K562 (cell line): ENCODE measurements around the gene CBX2. TPM values are rescaled to one million over a fixed set of nuclear protein-coding genes. Genes with fewer than 3 reads are reported as not detected.

Source experiments
- BRCA1 ChIP-seq, 2 experiments: fragments of 450-650 bp in 1 of 2; sonication (generic) in 1 of 2; formaldehyde crosslinking in 1 of 2; IDR thresholded peaks; 2 replicates each; pipeline versions ENCODE4 v1.5.0 to v1.6.1; 2017 to 2020; ENCODE audit warnings: mild to moderate bottlenecking in 1 of 2, missing genetic modification reagents in 1 of 2
- BRD4 ChIP-seq: fragments of 200-600 bp; sonication (generic); IDR thresholded peaks from 2 replicates; pipeline ENCODE4 v1.6.1; 2017; ENCODE audit warnings: inconsistent platforms
- DIDO1 ChIP-seq: fragments of 450-650 bp; IDR thresholded peaks from 2 replicates; pipeline ENCODE4 v1.6.1; 2016; ENCODE audit warnings: low read depth, missing biosample characterization, missing genetic modification characterization
- PPARD ChIP-seq: fragments of 250-450 bp; sonication (Bioruptor Pico); IDR thresholded peaks from 2 replicates; pipeline ENCODE4 v1.8.0; 2022; ENCODE audit warnings: inconsistent platforms, mild to moderate bottlenecking, moderate library complexity
- SMARCE1 ChIP-seq: fragments of 450-650 bp; IDR thresholded peaks from 2 replicates; pipeline ENCODE4 v1.7.1; 2016; ENCODE audit warnings: mild to moderate bottlenecking
- polyA plus RNA-seq, 8 experiments: library from polyadenylated mRNA; depleted of rRNA in 4 of 8; stranded (reverse) in 5 of 8; unstranded in 3 of 8; fragments of >200 nt; fragmentation: Nextera tagmentation in 2 of 8; fragmentation: Illumina TruSeq in 1 of 8; extraction: Ambion mirVana in 2 of 8; extraction: Trizol in 1 of 8; gene quantifications; 2 replicates each; pipeline versions ENCODE4 v1.2.1 to v1.2.3, GENCODE V29; 2011 to 2014; ENCODE audit warnings: inconsistent platforms in 1 of 8, missing spikeins in 1 of 8
- total RNA-seq, 7 experiments: library from RNA; depleted of rRNA in 6 of 7; stranded (reverse); fragments of >200 nt in 6 of 7; fragmentation: Illumina TruSeq in 2 of 7; extraction: Trizol in 2 of 7; gene quantifications; 2 replicates each; pipeline versions ENCODE4 v1.2.1 to v1.2.3, GENCODE V29; 2011 to 2021; ENCODE audit warnings: low replicate concordance in 1 of 7
- TF ChIP-seq, protein P1 (sequence below), 2 experiments: fragments of 450-650 bp in 1 of 2; sonication (generic) in 1 of 2; formaldehyde crosslinking in 1 of 2; IDR thresholded peaks; 2 replicates each; pipeline versions ENCODE4 v1.7.1 to v1.9.0; 2016 to 2022; ENCODE audit warnings: inconsistent platforms in 1 of 2, mild to moderate bottlenecking in 1 of 2, missing genetic modification reagents in 1 of 2
- TF ChIP-seq, protein P2 (sequence below): fragments of 450-650 bp; formaldehyde crosslinking; conservative IDR thresholded peaks from 2 replicates; pipeline ENCODE4 v1.4.0; 2022; ENCODE audit warnings: mild to moderate bottlenecking, missing genetic modification characterization
- TF ChIP-seq, protein P3 (sequence below), 3 experiments: fragments of 200-800 bp in 1 of 3; sonication (Bioruptor generic) in 1 of 3; sonication (generic) in 1 of 3; formaldehyde crosslinking in 1 of 3; IDR thresholded peaks; 2 replicates each; pipeline versions ENCODE4 v1.6.1 to v1.8.0; 2016 to 2022; ENCODE audit warnings: mild to moderate bottlenecking in 2 of 3, missing compliant biosample characterization in 2 of 3, missing genetic modification characterization in 2 of 3, missing genetic modification reagents in 1 of 3
- TF ChIP-seq, protein P4 (sequence below): fragments of 250-450 bp; sonication (Bioruptor Pico); IDR thresholded peaks from 2 replicates; pipeline ENCODE4 v1.9.0; 2021; ENCODE audit warnings: mild to moderate bottlenecking
- TF ChIP-seq, protein P5 (sequence below), 2 experiments: IDR thresholded peaks in 1 of 2; conservative IDR thresholded peaks in 1 of 2; 2 replicates each; pipeline ENCODE4 v1.6.1; 2016; ENCODE audit warnings: low read depth in 2 of 2, mild to moderate bottlenecking in 1 of 2, missing compliant biosample characterization in 1 of 2, missing genetic modification characterization in 1 of 2, moderate library complexity in 1 of 2

Gene CBX2
- total and polyA plus RNA-seq, 9 of the 15 experiments (the other 6 are each of a cell fraction or from before 2014, with no cell fraction given), result 0.66 to 26.9 (median 13.9) TPM

DNA sequence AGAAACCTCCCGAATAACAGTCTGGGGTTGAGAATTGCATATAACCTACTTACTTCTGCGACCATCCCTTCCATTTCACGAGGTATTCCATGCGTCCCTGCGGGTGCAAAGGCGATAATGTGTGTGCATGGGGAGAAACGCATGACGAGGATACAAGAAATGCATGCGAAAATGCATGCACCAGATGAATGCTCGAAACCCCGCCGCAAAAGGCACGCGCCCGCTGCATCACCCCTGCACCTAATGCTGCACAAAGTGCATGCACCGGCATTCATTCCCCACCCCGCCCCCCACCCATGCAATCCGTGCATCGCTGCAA is 18.5 kb downstream of the CBX2 start (continued):
- TF ChIP-seq, protein P1, sequence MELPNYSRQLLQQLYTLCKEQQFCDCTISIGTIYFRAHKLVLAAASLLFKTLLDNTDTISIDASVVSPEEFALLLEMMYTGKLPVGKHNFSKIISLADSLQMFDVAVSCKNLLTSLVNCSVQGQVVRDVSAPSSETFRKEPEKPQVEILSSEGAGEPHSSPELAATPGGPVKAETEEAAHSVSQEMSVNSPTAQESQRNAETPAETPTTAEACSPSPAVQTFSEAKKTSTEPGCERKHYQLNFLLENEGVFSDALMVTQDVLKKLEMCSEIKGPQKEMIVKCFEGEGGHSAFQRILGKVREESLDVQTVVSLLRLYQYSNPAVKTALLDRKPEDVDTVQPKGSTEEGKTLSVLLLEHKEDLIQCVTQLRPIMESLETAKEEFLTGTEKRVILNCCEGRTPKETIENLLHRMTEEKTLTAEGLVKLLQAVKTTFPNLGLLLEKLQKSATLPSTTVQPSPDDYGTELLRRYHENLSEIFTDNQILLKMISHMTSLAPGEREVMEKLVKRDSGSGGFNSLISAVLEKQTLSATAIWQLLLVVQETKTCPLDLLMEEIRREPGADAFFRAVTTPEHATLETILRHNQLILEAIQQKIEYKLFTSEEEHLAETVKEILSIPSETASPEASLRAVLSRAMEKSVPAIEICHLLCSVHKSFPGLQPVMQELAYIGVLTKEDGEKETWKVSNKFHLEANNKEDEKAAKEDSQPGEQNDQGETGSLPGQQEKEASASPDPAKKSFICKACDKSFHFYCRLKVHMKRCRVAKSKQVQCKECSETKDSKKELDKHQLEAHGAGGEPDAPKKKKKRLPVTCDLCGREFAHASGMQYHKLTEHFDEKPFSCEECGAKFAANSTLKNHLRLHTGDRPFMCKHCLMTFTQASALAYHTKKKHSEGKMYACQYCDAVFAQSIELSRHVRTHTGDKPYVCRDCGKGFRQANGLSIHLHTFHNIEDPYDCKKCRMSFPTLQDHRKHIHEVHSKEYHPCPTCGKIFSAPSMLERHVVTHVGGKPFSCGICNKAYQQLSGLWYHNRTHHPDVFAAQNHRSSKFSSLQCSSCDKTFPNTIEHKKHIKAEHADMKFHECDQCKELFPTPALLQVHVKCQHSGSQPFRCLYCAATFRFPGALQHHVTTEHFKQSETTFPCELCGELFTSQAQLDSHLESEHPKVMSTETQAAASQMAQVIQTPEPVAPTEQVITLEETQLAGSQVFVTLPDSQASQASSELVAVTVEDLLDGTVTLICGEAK (IDR thresholded peaks at IDR 0.05), result 0 out of 2 replicates have a peak, but pooled peaks have one; percentile 14
- TF ChIP-seq, protein P1 (CRISPR knock-in tag; IDR thresholded peaks at IDR 0.05), result no peak
- TF ChIP-seq DIDO1 (tag) (no peak), BRCA1 (IDR thresholded peaks at IDR 0.05) (no peak), BRCA1 (CRISPR knock-in tag; IDR thresholded peaks at IDR 0.05) (no peak), BRD4 (0 out of 2 replicates have a peak, but pooled peaks have one; percentile 23), PPARD (CRISPR knock-in tag) (no peak), SMARCE1 (no peak; the same call in 1 of the 2 replicates)
- TF ChIP-seq, protein P2, sequence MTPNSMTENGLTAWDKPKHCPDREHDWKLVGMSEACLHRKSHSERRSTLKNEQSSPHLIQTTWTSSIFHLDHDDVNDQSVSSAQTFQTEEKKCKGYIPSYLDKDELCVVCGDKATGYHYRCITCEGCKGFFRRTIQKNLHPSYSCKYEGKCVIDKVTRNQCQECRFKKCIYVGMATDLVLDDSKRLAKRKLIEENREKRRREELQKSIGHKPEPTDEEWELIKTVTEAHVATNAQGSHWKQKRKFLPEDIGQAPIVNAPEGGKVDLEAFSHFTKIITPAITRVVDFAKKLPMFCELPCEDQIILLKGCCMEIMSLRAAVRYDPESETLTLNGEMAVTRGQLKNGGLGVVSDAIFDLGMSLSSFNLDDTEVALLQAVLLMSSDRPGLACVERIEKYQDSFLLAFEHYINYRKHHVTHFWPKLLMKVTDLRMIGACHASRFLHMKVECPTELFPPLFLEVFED, result no peak
- TF ChIP-seq, protein P3, sequence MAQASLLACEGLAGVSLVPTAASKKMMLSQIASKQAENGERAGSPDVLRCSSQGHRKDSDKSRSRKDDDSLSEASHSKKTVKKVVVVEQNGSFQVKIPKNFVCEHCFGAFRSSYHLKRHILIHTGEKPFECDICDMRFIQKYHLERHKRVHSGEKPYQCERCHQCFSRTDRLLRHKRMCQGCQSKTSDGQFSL (CRISPR knock-in tag; IDR thresholded peaks at IDR 0.05), result peak; percentile 5; the same call in 1 of the 2 replicates
- TF ChIP-seq, protein P3 (tag; IDR thresholded peaks at IDR 0.05), result no peak
- TF ChIP-seq, protein P4, sequence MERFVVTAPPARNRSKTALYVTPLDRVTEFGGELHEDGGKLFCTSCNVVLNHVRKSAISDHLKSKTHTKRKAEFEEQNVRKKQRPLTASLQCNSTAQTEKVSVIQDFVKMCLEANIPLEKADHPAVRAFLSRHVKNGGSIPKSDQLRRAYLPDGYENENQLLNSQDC, result no peak
- TF ChIP-seq, protein P5, sequence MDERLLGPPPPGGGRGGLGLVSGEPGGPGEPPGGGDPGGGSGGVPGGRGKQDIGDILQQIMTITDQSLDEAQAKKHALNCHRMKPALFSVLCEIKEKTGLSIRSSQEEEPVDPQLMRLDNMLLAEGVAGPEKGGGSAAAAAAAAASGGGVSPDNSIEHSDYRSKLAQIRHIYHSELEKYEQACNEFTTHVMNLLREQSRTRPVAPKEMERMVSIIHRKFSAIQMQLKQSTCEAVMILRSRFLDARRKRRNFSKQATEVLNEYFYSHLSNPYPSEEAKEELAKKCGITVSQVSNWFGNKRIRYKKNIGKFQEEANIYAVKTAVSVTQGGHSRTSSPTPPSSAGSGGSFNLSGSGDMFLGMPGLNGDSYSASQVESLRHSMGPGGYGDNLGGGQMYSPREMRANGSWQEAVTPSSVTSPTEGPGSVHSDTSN (CRISPR knock-in tag; IDR thresholded peaks at IDR 0.05; ENCODE audit: low read depth), result no peak
- TF ChIP-seq, protein P5 (tag; conservative IDR thresholded peaks at IDR 0.05; ENCODE audit: low read depth), result no peak
